Stimulated activated memory B cell treated with anti-CD40 and anti-IgM and Interleukin-4, amounts not matched to agents 10 μg/mL and 1 μg/mL and 100 μg/mL, for 72 hours (primary cell): ENCODE results near the gene KIF6.

Experiments used
- ATAC-seq: fragments of 150-1000 bp; cut with Tn5 transposase; 2 replicates; pipeline ENCODE4 v1.10.0; 2021
- H3K27ac Mint-ChIP-seq: one replicate; pipeline ENCODE4 v1.8.0; 2022; ENCODE audit warnings: mild to moderate bottlenecking, mixed read lengths
- H3K27me3 Mint-ChIP-seq: one replicate; pipeline ENCODE4 v1.8.0; 2022; ENCODE audit warnings: mixed read lengths
- H3K36me3 Mint-ChIP-seq: one replicate; pipeline ENCODE4 v1.8.0; 2022; ENCODE audit warnings: mixed read lengths
- H3K4me1 Mint-ChIP-seq: one replicate; pipeline ENCODE4 v1.8.0; 2022; ENCODE audit warnings: mixed read lengths
- H3K4me3 Mint-ChIP-seq: one replicate; pipeline ENCODE4 v1.8.0; 2022; ENCODE audit warnings: mild to moderate bottlenecking, moderate library complexity, mixed read lengths
- H3K9me3 Mint-ChIP-seq: one replicate; pipeline ENCODE4 v1.8.0; 2022; ENCODE audit warnings: mixed read lengths

The KIF6 gene

DNA sequence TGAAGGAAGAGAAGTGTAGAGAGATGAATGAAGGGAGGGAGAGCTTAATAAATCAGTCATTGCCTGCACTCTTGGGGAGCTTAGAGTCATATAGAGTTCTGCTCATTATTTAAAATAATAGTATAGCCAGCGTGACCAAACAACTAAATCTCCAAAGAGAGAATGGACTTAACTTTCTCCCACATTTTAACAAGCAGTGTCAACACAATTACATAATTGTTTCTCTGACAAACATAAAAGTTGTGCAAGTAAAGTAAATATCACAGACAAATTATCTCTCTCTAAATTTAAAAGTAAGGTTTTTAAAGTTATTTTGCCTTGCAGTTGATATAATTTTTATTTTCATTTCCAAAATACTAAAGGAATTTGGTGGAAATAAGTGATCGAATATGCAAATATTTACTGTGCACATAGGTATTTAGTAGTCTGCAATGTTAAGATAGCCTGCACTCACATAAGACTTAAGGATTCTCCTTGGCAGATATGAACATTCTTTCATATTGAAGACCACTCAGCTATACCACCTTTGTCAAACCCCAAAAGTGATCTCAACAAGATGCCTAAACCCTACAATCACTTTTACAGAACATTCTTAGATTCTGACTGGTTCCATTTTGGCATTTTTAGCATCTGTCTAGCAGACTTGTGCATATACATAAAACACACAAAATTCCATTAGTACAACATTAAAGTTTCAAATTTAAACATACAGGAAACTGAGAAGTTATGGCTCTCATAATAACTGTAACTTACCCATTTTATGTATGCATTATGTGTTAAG lies 67.7 kb downstream of the KIF6 start:
- Mint-ChIP-seq H3K36me3 (no peaks in the 10 kb centered on the region), H3K4me1 (no peaks in the 10 kb centered on the region), H3K4me3 (no peak overlapping the region), H3K27me3 (peaks cover 2% of the 10 kb centered on the region), H3K9me3 (no peaks in the 10 kb centered on the region), H3K27ac (no peak overlapping the region)
- ATAC-seq, result no peak

DNA sequence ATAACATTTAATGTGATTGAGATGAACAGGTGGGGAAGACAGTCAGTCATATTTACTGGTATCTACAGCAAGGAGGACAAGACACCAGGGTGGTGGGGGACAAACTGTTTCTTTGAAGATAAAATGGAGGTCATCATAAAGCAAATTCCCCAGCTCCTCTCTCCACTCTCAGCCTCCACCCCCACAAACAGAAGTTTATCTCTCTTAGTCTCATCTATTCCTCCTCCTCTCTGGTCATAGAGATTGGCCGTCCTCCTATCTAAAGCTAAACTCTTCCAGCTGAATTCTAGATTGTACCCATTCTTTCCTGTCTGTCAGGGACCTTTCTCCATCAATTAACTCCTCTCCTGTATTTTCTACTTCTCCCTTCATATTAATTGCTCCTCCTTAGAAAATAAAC lies 71.1 kb downstream of the KIF6 start:
- no peaks in the 10 kb centered on the region for H3K9me3 Mint-ChIP-seq
- no peak overlapping the region for H3K4me3 Mint-ChIP-seq
- no peaks in the 10 kb centered on the region for H3K4me1 Mint-ChIP-seq
- no peaks in the 10 kb centered on the region for H3K36me3 Mint-ChIP-seq
- H3K27me3 Mint-ChIP-seq, result no peaks in the 10 kb centered on the region
- H3K27ac Mint-ChIP-seq, result no peak overlapping the region
- ATAC-seq, result no peak

DNA sequence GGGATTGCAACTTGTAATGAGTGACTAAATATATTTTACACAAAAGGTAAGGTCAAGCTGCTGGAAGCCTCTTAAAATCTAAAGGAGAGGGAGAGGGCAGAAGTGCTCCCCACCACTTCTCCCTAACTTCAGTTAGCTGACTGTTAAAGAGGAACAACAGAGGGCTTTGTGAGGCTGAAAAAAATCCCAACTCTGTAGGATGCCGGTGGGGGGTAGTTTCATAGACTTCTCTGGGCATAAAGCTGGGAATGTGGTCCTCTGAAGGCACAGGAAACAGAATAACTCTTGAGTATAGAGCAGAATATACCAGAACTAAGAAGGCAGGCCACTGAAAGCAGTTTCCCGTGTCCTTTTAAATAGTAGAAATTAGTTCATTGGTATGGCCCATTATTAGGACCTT lies 71.6 kb downstream of the KIF6 start:
- Mint-ChIP-seq H3K4me1 (no peaks in the 10 kb centered on the region), H3K36me3 (no peaks in the 10 kb centered on the region), H3K27me3 (no peaks in the 10 kb centered on the region), H3K27ac (no peak overlapping the region), H3K9me3 (no peaks in the 10 kb centered on the region), H3K4me3 (no peak overlapping the region)
- ATAC-seq, result no peak

- no peak overlapping the region for H3K27ac Mint-ChIP-seq
- no peaks in the 10 kb centered on the region for H3K4me1 Mint-ChIP-seq
- no peaks in the 10 kb centered on the region for H3K36me3 Mint-ChIP-seq
- no peak overlapping the region for H3K4me3 Mint-ChIP-seq
- no peak for ATAC-seq
- no peaks in the 10 kb centered on the region for H3K9me3 Mint-ChIP-seq
- no peaks in the 10 kb centered on the region for H3K27me3 Mint-ChIP-seq
These were observed 75.2 kb downstream of the KIF6 start for GRCh38 chr6:39649996-39650395.

GRCh38 chr6:39646751-39647420 lies 78.3 kb downstream of the KIF6 start:
- ATAC-seq, result peak; percentile 31
- Mint-ChIP-seq H3K27ac (no peak overlapping the region), H3K27me3 (no peaks in the 10 kb centered on the region), H3K36me3 (no peaks in the 10 kb centered on the region), H3K4me1 (no peaks in the 10 kb centered on the region), H3K4me3 (no peak overlapping the region), H3K9me3 (no peaks in the 10 kb centered on the region)

DNA sequence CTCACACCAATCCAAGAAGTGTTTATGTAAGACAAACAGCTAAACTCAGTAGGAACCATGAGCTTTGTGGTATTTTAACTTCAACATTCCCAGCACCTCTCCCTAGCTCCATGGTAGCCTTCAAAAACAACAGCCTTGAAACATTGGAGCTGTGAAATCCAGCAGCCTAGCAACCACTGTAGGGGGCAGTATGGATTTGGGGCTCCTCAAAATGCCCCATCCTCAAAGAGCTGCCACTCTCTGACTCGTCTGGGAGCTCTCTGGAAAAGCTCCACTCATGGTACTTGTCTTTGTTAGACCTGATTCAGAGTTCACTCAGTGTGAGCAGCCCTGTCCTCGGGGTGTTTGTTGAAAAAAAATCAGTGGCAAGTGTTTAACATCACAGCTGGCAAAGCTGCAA lies 82.9 kb downstream of the KIF6 start:
- Mint-ChIP-seq H3K36me3 (no peaks in the 10 kb centered on the region), H3K27ac (no peak overlapping the region), H3K27me3 (no peaks in the 10 kb centered on the region), H3K9me3 (no peaks in the 10 kb centered on the region), H3K4me1 (no peaks in the 10 kb centered on the region), H3K4me3 (no peak overlapping the region)
- ATAC-seq, result no peak

DNA sequence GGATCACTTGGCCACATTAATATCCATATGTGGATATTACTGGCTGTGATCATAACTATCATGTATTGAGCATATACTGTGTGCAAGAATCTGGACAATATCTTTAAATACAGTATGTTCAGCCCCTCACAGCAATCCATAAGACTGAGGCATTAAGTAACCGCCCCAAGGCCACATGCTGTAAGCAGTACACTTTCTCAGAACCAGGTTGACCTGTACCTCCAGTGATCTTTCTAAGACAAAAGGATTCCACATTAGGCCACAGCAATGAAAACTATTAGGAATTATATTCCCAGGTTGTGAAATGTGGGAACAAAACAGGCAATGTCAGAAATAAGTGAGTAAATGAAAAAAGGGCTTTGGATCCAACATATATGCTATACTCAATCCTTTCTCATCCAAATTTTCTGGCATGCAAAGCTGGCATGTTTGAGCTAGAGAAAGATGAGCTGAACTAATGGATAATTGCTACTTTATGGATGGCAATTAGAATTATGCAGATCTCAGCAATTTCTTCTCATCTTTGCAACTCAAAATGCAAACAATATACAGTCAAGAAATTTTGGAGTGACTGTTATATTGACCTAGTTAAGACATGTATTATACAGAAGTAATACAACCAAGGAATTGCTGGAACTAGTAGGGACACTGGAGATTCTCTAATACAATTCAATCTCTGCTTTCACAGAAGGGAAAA lies 86.9 kb downstream of the KIF6 start:
- ATAC-seq, result no peak
- H3K27ac Mint-ChIP-seq, result no peak overlapping the region
- H3K4me1 Mint-ChIP-seq, result no peaks in the 10 kb centered on the region
- no peaks in the 10 kb centered on the region for H3K36me3 Mint-ChIP-seq
- H3K9me3 Mint-ChIP-seq, result no peaks in the 10 kb centered on the region
- H3K4me3 Mint-ChIP-seq, result no peak overlapping the region
- peaks cover 17% of the 10 kb centered on the region for H3K27me3 Mint-ChIP-seq

DNA sequence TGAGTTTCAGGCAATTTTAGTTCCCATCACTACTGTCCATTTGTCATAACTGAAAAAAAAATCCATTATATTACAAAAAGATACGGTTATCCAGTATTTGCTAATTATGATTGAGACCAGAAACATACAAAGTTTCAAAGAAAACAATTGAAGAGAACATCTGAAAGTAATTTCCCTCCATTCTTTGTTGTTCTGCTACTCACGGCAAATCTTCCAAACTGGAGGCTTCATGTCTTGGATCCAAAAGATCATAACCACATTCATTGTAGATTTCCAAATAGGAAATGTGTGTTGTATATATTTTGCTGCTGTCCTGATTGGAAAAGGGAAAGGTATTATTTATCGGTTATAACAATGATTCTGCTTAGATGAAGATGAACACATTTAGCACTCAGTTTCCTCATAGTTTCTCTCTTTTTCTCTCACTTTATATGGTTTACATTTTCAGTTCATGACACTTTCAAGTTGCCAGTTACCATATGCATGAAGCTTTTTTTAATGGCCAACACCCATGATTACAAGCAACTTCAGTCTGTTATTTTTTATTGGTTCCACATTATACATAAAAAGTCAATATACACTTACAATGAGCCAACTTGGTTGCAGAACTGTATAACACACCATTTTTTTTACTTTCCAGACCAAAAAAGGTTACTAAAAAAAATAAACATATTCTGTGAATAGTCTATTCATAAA lies 90.4 kb downstream of the KIF6 start:
- Mint-ChIP-seq H3K9me3 (no peaks in the 10 kb centered on the region), H3K4me3 (no peak overlapping the region), H3K27ac (no peak overlapping the region), H3K27me3 (peaks cover 36% of the 10 kb centered on the region), H3K4me1 (no peaks in the 10 kb centered on the region), H3K36me3 (no peaks in the 10 kb centered on the region)
- no peak for ATAC-seq

DNA sequence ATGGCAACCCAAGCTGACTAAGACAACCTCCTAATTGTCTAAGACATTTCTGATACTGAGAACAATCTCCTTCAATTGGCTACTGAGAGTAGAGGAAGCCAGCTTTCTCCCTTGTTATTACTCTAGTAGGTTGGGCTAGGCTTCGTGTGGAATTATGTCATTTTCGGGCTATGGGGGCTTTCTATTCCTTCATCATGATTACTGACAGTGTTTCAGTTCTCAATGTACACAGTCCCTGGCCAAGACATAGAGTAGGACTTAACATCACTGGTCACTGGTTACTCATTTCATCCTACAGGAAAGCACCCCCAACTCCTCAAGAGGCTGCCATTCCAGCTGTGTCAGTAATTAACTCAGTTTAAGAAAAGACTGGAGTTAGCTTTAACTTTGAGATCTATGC lies 100.0 kb downstream of the KIF6 start:
- no peak for ATAC-seq
- Mint-ChIP-seq H3K9me3 (no peaks in the 10 kb centered on the region), H3K4me1 (no peaks in the 10 kb centered on the region), H3K27ac (no peak overlapping the region), H3K36me3 (no peaks in the 10 kb centered on the region), H3K4me3 (no peak overlapping the region), H3K27me3 (peaks cover 9% of the 10 kb centered on the region)

- Mint-ChIP-seq H3K9me3 (no peaks in the 10 kb centered on the region), H3K4me1 (no peaks in the 10 kb centered on the region), H3K4me3 (no peak overlapping the region)
These were observed 101.5 kb downstream of the KIF6 start for GRCh38 chr6:39623750-39624149.

DNA sequence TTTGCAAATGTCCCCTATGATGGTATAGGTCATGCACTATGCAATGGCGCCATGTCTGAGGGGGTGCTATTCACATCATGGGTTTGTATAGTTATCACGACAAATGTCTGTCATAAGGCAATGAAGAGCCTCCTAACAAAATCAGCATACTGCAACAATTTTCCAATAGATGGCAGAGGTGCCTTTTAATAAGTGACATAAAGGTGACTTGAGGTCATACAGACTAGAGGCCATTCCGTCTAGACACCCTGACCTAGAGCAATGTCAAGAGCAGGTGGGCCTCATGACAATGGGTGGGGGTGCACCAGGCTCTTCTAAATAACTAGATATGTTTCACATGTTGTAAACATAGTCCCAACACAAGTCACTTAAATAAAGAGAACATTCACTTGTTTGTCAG lies 107.7 kb downstream of the KIF6 start:
- H3K9me3 Mint-ChIP-seq, result no peaks in the 10 kb centered on the region
- ATAC-seq, result no peak
- H3K4me3 Mint-ChIP-seq, result no peak overlapping the region
- H3K36me3 Mint-ChIP-seq, result no peaks in the 10 kb centered on the region
- no peak overlapping the region for H3K27ac Mint-ChIP-seq
- H3K4me1 Mint-ChIP-seq, result no peaks in the 10 kb centered on the region
- no peaks in the 10 kb centered on the region for H3K27me3 Mint-ChIP-seq

More at GRCh38 chr6:39623750-39624149, 101.5 kb downstream of the KIF6 start:
- no peak for ATAC-seq
- no peak overlapping the region for H3K27ac Mint-ChIP-seq
- H3K27me3 Mint-ChIP-seq, result peaks cover 9% of the 10 kb centered on the region
- no peaks in the 10 kb centered on the region for H3K36me3 Mint-ChIP-seq

DNA sequence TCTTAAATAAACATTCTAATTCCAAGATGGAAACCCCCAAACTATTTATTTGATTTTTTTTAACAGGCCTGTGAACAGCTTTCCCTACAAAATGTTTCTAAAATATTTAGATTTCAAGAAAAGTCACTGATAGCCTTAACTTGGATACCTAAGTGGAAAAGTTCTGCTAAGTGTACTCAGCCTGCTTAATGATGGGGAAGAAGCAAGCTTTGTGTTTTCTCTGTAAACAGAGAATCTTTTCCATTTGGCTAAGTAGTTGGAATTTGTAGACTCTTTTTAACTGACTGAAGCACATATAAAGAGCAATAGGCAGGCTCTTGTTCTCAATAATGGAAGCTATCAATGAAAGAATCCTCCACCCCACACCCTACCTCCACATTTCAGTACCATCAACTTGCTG lies 108.2 kb downstream of the KIF6 start:
- no peaks in the 10 kb centered on the region for H3K4me1 Mint-ChIP-seq
- H3K36me3 Mint-ChIP-seq, result no peaks in the 10 kb centered on the region
- ATAC-seq, result no peak
- H3K27ac Mint-ChIP-seq, result no peak overlapping the region
- H3K9me3 Mint-ChIP-seq, result no peaks in the 10 kb centered on the region
- H3K27me3 Mint-ChIP-seq, result no peaks in the 10 kb centered on the region
- H3K4me3 Mint-ChIP-seq, result no peak overlapping the region

DNA sequence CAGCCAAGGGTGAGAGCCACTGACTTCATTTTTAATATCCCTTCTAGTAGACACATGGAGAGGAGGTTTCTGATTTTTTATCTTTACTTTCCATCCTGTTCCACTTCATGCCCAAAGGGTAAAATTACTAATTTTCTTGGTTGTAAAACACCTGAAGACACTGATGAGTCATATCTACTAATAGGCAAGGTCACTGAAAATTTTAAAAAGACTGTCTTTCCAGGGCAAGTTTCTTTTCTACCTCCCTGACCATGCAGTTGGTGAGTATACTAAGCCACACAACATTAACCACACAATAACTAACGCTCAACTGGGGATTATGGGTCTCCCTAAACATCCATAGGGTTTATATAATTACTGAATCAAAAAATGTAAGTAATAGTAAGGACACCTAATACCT lies 109.6 kb downstream of the KIF6 start:
- Mint-ChIP-seq H3K27ac (no peak overlapping the region), H3K27me3 (no peaks in the 10 kb centered on the region), H3K4me1 (no peaks in the 10 kb centered on the region), H3K4me3 (no peak overlapping the region), H3K9me3 (no peaks in the 10 kb centered on the region), H3K36me3 (no peaks in the 10 kb centered on the region)
- no peak for ATAC-seq

GRCh38 chr6:39614393-39614950 lies 110.7 kb downstream of the KIF6 start:
- Mint-ChIP-seq H3K9me3 (no peaks in the 10 kb centered on the region), H3K4me1 (peaks cover 1% of the 10 kb centered on the region), H3K4me3 (no peak overlapping the region), H3K27ac (no peak overlapping the region), H3K27me3 (no peaks in the 10 kb centered on the region), H3K36me3 (no peaks in the 10 kb centered on the region)
- no peak for ATAC-seq

GRCh38 chr6:39610221-39610620 lies 115.0 kb downstream of the KIF6 start:
- Mint-ChIP-seq H3K4me1 (peaks cover 11% of the 10 kb centered on the region), H3K9me3 (no peaks in the 10 kb centered on the region)
- ATAC-seq, result no peak

More at GRCh38 chr6:39610221-39610620, 115.0 kb downstream of the KIF6 start:
- no peak overlapping the region for H3K4me3 Mint-ChIP-seq
- H3K36me3 Mint-ChIP-seq, result no peaks in the 10 kb centered on the region
- H3K27ac Mint-ChIP-seq, result no peak overlapping the region
- H3K27me3 Mint-ChIP-seq, result peaks cover 10% of the 10 kb centered on the region
